Measurements from ENCODE around the gene SYMPK. TPM values are rescaled to one million over a fixed set of nuclear protein-coding genes. Genes with fewer than 3 reads are reported as not detected.

Gene SYMPK
- total RNA-seq, 2 donors from 2014 or later = 55.7 to 101 TPM

Other genes starting within 250 kb of the SYMPK start
- 100 to 1,000 TPM in 1 of 2 donors, 10 to 100 TPM in 1; 96.2 to 106 TPM for gene EML2, start 223.8 kb downstream of the SYMPK start, total RNA-seq
- gene GIPR, start 194.9 kb downstream of the SYMPK start, total RNA-seq = 1 to 10 TPM; 8.3 to 9.5 TPM
- gene SNRPD2, start 171.2 kb downstream of the SYMPK start, total RNA-seq = 100 to 1,000 TPM; 269 to 484 TPM
- 10 to 100 TPM; 10.7 to 11.2 TPM for gene QPCTL, start 170.5 kb downstream of the SYMPK start, total RNA-seq
- gene FBXO46, start 132.3 kb downstream of the SYMPK start, total RNA-seq = 10 to 100 TPM; 28.3 to 28.8 TPM
- gene MEIOSIN, start 129.7 kb downstream of the SYMPK start, total RNA-seq = not detected
- 10 to 100 TPM; 11.0 to 15.8 TPM for gene SIX5, start 93.9 kb downstream of the SYMPK start, total RNA-seq
- gene DMPK, start 80.7 kb downstream of the SYMPK start, total RNA-seq = 10 to 100 TPM; 30.6 to 36.0 TPM
- 10 to 100 TPM; 29.1 to 43.6 TPM for gene DMWD, start 70.3 kb downstream of the SYMPK start, total RNA-seq
- gene RSPH6A, start 47.8 kb downstream of the SYMPK start, total RNA-seq = under 1 TPM in 1 of 2 donors, not detected in 1; 0.12 TPM
- gene FOXA3, start 1.2 kb upstream of the SYMPK start, total RNA-seq = 10 to 100 TPM; 48.5 to 55.9 TPM
- gene IRF2BP1, start 23.0 kb upstream of the SYMPK start, total RNA-seq = 10 to 100 TPM; 20.3 to 29.7 TPM
- 1 to 10 TPM; 8.9 to 9.0 TPM for gene MYPOP, start 39.5 kb upstream of the SYMPK start, total RNA-seq
- gene NANOS2, start 51.6 kb upstream of the SYMPK start, total RNA-seq = not detected
- gene NOVA2, start 110.7 kb upstream of the SYMPK start, total RNA-seq = 1 to 10 TPM in 1 of 2 donors, under 1 TPM in 1; 0.72 to 1.1 TPM
- 10 to 100 TPM; 14.4 to 32.2 TPM for gene CCDC61, start 132.3 kb upstream of the SYMPK start, total RNA-seq
- not detected for gene PGLYRP1, start 159.9 kb upstream of the SYMPK start, total RNA-seq
- not detected for gene IGFL4, start 177.9 kb upstream of the SYMPK start, total RNA-seq